ENCODE measurements around the gene EVA1A. TPM values are rescaled to one million over a fixed set of nuclear protein-coding genes. Genes with fewer than 3 reads are reported as not detected.

EVA1A gene
- polyA plus RNA-seq, 1 experiment: 41.0 TPM

GRCh38 chr2:75569546-75569945 is 8.8 kb upstream of the EVA1A start:
- no peaks in the 10 kb centered on the region for H3K36me3 ChIP-seq (ENCODE audit: control insufficient read depth, insufficient read depth, low read length)
- ChIA-PET POLR2A (no interaction called here), CTCF (interaction anchor here (1.0 to 2.5 kb wide), 3 partner anchors 10 to 41 kb away, joined by 3 to 18 read pairs (median 5); no protein-coding TSS in a partner anchor)
- TF ChIP-seq, protein P1, sequence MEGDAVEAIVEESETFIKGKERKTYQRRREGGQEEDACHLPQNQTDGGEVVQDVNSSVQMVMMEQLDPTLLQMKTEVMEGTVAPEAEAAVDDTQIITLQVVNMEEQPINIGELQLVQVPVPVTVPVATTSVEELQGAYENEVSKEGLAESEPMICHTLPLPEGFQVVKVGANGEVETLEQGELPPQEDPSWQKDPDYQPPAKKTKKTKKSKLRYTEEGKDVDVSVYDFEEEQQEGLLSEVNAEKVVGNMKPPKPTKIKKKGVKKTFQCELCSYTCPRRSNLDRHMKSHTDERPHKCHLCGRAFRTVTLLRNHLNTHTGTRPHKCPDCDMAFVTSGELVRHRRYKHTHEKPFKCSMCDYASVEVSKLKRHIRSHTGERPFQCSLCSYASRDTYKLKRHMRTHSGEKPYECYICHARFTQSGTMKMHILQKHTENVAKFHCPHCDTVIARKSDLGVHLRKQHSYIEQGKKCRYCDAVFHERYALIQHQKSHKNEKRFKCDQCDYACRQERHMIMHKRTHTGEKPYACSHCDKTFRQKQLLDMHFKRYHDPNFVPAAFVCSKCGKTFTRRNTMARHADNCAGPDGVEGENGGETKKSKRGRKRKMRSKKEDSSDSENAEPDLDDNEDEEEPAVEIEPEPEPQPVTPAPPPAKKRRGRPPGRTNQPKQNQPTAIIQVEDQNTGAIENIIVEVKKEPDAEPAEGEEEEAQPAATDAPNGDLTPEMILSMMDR (IDR thresholded peaks at IDR 0.05; ENCODE audit: insufficient read depth, low read depth, low read length): no peak
- H3K4me3 ChIP-seq (ENCODE audit: low read depth, low read length): no peak overlapping the region
- no peak for DNase-seq (ENCODE audit: low read depth)
- H3K27me3 ChIP-seq (ENCODE audit: control insufficient read depth, insufficient read depth, low read length): no peaks in the 10 kb centered on the region

DNA sequence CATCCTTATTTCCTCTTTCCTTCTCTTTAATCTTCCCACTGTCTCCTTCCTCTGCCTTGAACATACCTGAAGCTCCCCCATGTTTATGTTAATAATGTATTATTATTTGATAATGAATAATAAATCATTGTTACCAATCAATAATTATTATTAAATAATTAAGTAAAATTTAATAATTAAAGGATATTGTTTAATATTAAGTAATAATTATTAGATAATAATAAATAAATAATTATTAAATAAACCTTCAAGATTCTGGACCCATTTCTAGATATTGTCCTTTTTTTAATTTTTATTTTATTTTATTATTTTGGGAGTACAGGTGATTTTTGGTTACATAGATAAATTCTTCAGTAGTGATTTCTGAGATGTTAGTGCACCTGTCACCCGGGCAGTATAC is 7.4 kb upstream of the EVA1A start:
- no peaks in the 10 kb centered on the region for H3K36me3 ChIP-seq (ENCODE audit: control insufficient read depth, insufficient read depth, low read length)
- H3K27me3 ChIP-seq (ENCODE audit: control insufficient read depth, insufficient read depth, low read length): no peaks in the 10 kb centered on the region
- TF ChIP-seq, protein P1 (IDR thresholded peaks at IDR 0.05; ENCODE audit: insufficient read depth, low read depth, low read length): no peak
- DNase-seq (ENCODE audit: low read depth): no peak
- CTCF ChIA-PET: no interaction called here
- no peak overlapping the region for H3K4me3 ChIP-seq (ENCODE audit: low read depth, low read length)
- POLR2A ChIA-PET: interaction anchor here (0.6 kb wide), 1 partner anchor 1017 kb away, joined by 18 read pairs; no protein-coding TSS in a partner anchor

GRCh38 chr2:75565472-75566462 is 5.0 kb upstream of the EVA1A start:
- no peak for DNase-seq (ENCODE audit: low read depth)
- no peaks in the 10 kb centered on the region for H3K36me3 ChIP-seq (ENCODE audit: control insufficient read depth, insufficient read depth, low read length)
- POLR2A ChIA-PET: no interaction called here
- no peak overlapping the region for H3K4me3 ChIP-seq (ENCODE audit: low read depth, low read length)
- CTCF ChIA-PET: interaction anchor here (0.6 to 7.2 kb wide), 10 partner anchors 8 to 100 kb away, joined by 3 to 70 read pairs (median 4); no protein-coding TSS in a partner anchor
- H3K27me3 ChIP-seq (ENCODE audit: control insufficient read depth, insufficient read depth, low read length): no peaks in the 10 kb centered on the region
- TF ChIP-seq, protein P1 (IDR thresholded peaks at IDR 0.05; ENCODE audit: insufficient read depth, low read depth, low read length): no peak

GRCh38 chr2:75564713-75565359 is 4.1 kb upstream of the EVA1A start:
- Histone ChIP-seq H3K36me3 (ENCODE audit: control insufficient read depth, insufficient read depth, low read length) (no peaks in the 10 kb centered on the region), H3K4me3 (ENCODE audit: low read depth, low read length) (no peak overlapping the region), H3K27me3 (ENCODE audit: control insufficient read depth, insufficient read depth, low read length) (no peaks in the 10 kb centered on the region)
- TF ChIP-seq, protein P1 (IDR thresholded peaks at IDR 0.05; ENCODE audit: insufficient read depth, low read depth, low read length): no peak
- ChIA-PET POLR2A (no interaction called here), CTCF (interaction anchor here (0.8 to 7.2 kb wide), 9 partner anchors 9 to 99 kb away, joined by 3 to 70 read pairs (median 4); no protein-coding TSS in a partner anchor)
- no peak for DNase-seq (ENCODE audit: low read depth)

All from BJ (cell line).